Measurements from ENCODE around the gene MYLK.

The MYLK gene

DNA sequence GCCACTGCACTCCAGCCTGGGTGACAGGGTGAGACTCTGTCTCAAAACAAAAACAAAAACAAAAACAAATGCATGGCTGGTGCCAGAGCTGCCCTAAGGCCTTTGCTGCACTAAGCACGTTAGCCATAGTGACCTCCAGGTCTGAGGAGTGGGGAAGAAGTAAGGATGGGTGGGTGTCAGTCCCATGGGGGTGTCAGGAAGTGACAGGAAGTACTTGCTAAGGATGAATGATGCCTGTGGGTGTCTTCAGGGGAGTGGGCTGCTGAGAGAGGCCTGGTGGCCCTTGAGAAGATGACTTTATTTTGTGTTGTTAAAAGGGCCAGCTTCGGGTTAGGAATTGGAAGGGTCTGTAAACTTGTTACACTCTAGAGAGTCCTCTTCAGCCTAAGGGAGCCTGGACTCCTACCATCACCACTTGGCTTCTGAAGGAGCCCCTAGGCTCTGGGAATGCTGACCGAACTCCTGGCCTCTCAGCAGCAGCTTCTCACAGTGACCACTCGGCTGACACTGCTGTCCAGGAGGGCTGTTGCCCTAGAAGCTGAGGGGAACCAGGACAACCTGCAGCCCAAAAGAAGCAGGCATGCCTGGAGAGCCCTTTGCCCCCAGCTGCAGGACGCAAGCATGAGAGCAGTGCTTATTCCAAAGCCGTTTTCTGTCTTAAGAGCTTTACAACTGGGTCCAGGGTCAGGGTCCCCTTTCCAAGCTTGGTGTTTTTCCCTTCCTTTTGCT, 116.4 kb downstream of the MYLK start:
- DNase-seq: no peak

DNA sequence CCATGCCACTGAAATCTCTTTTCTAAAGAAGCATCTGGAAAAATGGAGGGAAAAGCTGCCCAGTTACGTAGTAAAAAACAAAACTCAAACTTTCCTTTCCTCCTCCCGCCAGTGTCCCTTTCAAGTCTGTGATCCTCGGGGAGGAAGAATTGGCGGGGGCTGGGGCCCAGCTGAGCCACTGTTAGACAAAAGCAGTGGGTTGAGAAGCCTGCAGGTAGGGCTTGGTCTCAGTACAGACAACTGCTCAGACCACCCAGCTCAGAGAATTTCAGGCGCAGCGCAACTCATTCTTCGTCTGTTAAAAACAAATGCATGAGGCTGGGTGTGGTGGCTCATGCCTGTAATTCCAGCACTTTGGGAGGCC, 117.1 kb downstream of the MYLK start:
- no peak for DNase-seq

DNA sequence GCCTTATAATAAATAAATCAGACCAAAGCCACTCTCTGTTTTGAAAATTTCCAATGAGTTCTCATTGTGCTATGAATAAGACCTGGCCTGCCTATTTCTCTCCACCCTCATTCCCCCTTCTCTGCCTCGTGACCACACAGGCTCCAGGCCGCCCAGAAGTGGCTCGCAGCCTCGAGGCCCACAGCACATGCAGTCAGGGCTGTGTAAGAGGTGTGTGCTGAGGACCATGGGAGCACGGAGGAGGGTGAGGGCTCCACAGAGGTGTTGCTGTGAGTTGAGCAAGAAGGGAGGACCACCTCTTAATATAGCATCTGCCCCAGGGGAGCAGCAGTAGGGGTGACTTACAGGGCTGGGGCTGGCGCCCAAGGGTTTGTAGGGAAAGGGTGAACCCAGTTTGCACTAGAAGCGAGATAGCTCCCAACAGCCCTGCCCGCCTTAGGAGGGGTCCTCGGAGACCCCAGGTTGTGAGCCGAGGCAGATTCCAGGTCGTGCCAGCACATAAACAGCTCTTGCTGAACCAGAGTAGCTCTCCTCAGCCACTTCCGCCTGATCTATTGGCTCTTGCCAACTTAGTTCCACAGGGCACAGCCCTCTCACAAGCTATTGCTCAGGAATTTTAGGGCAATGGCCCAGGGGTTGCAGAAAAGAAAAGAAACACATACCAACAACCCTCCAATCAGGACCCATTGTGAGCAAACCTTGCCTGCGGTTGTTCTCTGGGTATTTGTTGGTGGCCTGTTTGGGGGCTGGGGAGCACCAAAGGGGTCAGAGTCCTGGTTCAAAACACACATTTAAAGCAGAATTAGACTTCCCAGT, 117.7 kb downstream of the MYLK start:
- DNase-seq: no peak

DNA sequence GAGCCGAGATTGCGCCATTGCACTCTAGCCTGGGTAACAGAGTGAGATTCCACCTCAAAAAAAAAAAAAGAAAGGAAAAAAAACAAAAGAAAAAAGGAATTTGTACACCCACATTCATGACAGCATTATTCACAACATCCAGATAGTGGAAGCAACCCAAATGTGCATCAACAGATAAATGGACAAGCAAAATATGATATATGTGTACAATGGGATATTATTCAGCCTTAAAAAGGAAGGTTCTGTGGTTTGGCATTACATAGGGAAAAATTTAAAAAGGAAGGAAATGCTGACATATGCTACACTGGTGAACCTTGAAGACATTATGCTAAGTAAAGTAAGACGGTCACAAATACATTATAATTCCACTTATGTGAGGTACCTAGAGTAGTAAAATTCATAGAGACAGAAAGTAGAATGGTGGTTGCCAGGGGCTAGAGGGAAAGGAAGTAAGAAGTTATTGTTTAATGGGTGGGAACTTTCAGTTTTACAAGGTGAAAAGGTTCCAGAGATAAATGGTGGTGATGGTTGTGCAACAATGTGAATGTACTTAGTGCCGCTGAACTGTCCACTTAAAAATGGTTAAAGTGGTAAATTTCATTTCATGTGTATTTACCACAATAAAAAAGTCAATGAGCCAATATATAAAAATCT, 118.5 kb downstream of the MYLK start:
- DNase-seq: no peak

DNA sequence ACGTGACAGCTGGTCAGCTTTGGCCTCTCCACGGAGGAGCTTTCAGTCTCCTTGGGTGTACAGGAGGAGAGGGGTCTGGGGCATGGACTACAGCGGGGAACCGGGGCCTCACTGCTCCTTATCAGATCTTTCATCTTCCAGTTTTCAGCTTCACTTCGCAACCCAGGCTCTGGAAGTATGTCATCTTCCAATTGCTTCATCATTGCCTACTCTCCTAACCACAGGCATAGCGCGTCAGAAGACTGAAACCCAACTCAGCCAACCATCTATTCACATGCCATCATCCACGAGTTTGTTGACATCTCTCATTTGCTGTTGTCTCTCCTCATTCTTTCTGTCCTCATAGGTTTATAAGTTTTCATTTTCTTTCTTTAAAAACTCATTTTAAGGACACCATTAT, 119.5 kb downstream of the MYLK start:
- no peak for DNase-seq

DNA sequence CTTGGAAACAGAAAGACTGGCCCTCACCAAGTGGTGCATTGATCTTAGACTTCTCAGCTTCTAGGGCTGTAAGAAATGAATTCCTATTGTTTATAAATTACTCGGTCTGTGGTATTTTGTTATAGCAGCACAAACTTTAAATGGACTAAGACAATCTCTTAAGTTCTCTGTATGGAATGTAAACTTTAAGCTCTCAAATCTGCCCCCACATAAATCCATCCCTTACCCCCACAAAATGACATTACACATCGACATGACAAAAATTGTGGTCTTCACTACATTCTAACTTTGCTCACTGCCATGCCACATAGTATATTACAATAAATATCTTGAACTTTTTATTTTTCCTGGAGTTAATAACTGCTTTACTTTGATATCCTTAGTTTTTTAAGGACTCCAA, 121.3 kb downstream of the MYLK start:
- no peak for DNase-seq

DNA sequence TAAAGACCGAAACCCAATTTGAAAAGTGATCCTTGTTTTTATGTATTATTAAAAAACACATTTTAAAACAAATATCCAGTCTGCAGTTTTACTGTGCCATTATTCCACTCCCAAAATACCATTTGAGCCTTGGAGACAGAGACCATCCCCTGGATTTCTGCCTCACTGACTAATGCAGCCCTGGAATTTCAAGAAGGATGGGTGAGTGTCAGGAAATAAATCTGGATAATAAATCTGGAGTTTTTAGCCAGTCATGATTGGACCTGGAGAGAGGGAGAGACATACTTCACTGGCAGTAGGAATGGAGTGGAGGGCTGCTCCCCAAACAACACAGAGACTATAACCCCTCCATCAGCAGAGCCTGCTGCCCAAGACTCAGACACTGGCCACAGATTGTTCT, 123.3 kb downstream of the MYLK start:
- DNase-seq: no peak

DNA sequence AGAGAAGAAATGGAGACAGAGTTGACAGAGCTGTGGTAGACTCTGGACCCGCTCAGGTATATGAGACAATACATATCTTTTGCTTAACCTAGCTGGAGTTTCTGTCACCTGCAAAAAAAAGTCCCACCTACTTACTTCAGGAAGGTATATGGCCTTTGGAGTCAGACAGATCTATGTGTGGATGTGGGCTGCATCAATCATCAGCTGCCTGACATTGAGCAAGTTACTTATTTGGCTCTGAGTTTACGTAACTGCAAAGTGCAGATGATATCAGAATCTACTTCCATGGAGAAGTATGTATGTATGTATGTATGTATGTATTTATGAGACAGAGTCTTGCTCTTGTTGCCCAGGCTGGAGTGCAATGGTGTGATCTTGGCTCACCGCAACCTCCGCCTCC, 124.3 kb downstream of the MYLK start:
- no peak for DNase-seq

DNA sequence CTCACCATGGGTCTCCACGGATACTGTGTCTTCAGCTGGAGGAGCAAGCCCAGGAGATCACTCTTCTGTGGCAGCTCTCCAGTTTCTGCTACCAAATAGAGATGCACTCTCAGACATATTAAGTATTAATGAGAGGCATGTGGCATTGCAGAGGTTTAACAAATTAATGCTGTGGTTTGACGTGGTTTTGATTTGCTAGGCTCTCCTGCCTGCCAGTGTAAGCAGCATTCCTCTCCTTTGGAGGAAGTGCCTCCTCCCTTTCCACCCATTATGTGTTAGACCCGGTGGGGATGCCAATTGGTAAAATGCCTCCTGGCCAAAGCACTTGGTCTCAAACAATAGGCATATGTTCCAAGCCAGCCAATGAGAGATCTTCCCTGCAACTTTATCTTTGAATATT, 124.8 kb downstream of the MYLK start:
- no peak for DNase-seq

DNA sequence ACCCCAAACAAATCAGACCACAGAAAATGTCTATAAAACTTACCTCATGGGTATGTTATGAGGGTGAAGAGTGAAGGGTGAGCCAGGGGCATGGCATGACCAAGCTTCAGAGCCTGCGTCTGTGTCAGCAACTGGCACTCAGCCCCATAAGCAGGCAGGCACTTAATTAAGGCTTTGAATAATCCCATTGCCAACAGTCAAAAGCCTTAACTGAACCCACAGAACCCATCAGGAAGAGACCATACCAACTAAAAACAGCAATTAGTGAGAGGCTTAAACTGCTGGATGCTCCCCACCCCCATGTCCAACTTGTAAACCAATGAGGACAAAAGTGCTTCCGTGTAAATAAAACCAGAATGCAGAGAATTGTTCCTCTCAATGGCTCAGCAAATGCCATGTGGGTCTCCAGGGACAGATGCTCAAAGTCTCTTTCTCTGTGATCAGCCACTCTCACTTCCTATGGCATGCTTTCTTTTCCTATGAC, 126.0 kb downstream of the MYLK start:
- no peak for DNase-seq

DNA sequence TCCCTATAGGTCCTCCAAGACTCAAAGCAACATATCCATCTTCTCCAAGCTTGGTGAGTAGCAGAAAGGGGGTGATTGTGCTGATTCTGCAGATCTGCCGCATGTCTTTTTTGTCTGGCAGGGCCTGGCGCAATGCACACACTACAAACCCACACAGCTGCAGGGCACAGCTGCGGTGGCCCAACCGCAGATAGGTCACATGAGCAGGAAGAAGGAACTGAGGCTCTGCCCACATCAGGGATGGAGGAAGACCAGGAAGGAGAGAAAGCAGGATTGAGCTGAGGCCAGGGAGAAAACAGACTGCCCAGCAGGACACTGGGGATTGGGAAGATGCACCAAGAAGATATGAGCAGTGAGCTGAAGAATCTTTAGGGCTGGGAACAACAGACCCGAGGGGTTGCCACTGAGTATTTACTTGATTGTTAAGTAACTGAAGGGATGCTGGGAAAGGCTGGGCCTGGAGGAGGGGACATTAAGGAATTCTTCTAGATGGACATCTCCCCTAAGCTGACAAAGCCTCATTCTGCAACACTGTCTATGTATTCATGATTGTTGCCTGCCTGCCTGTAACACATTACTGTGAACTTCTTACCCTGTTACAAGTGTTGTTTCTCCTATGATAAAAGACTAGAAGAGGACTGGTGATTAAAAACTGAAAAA, 126.7 kb downstream of the MYLK start:
- DNase-seq: no peak

DNA sequence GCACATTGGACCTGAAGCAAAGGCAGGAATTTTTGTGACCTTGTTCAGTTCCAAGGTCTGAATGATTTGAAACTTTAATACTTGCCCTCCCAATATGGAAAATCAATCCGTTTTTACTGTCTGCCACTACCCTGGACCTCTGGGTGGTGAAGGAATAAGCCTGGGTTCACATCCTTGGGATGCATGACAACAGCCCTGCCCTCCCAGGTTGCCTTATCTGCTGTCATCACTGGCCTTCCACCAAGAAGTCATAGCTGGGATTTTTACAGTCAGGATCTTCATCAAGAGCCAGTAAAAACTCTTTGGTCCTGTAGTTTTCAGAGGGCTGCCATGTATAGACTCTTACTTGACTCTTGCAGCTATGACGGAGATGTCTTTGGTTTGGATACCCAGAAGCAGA, 128.6 kb downstream of the MYLK start:
- no peak for DNase-seq

DNA sequence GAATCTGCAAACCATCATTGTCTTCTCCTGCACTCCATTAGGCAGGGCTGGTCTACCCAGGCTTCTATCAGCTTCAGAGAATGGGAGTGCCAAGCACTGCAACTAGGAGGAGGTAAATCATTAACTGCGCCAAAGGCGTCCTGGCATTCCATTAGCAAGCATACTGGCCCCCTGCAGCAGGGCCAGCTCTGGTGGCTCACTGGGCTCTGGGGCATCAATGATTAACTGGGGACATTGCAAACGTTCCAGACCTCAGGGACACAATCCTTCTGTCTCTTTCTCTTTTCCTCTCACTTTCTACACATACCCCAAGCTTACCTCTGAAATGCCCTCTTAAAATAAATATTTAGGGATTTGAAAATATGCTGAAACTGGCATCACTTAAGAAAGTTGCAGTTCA, 129.0 kb downstream of the MYLK start:
- DNase-seq: no peak

DNA sequence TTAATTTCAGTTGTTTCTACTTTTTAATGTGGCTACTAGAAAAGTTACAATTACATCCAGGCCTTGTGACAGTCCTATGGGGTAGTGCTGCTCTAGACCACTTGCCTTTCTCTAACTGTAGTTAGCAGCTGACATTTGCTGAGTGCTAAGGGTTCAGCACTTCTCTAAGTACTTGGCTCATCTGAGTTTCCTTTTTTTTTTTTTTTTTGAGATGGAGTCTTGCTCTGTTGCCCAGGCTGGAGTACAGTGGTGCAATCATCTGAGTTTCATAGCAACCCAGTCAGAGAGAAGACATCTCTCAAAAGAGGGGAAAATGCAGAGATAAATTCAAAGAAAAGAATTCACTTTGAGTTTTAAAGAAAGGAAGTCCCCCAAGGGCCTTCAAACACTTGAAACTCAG, 130.8 kb downstream of the MYLK start:
- DNase-seq: no peak

DNA sequence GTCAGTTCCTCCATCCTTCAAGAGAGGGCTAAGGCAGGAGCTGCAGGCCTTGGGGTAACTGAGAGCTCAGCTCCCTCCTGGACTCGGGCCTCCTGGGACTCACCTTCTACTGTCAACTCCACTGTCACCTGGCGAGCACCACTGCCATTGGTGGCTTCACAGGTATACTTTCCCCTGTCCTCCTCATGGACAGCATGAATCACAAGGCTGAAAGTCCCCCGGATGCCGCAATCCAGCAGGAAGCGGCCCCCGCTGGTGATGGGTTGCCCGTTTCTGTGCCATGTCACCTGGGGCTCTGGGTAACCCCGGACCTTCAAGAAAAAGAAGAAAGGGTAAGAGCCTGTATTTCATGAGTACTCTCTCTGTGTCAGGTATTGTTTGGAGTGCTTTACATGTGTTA, 131.9 kb downstream of the MYLK start:
- no peak for DNase-seq

DNA sequence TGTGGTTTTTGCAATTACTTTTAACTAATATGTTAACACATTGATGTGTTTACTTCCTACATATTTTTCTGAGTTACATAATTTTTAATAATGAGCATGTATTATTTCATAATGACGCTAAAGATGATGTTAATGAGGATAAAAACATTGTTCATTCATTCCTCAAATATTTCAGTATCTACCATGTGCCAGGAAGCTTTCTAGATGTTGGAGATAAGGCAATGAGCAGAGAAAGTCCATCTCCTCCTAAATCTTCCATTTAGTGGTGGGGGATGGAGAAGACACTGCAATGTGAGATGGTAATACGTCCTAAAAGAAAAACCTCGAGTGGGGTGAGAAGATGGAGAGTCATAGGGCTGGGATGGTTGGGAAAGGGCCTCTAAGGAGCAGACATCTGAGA, 132.7 kb downstream of the MYLK start:
- DNase-seq: no peak

DNA sequence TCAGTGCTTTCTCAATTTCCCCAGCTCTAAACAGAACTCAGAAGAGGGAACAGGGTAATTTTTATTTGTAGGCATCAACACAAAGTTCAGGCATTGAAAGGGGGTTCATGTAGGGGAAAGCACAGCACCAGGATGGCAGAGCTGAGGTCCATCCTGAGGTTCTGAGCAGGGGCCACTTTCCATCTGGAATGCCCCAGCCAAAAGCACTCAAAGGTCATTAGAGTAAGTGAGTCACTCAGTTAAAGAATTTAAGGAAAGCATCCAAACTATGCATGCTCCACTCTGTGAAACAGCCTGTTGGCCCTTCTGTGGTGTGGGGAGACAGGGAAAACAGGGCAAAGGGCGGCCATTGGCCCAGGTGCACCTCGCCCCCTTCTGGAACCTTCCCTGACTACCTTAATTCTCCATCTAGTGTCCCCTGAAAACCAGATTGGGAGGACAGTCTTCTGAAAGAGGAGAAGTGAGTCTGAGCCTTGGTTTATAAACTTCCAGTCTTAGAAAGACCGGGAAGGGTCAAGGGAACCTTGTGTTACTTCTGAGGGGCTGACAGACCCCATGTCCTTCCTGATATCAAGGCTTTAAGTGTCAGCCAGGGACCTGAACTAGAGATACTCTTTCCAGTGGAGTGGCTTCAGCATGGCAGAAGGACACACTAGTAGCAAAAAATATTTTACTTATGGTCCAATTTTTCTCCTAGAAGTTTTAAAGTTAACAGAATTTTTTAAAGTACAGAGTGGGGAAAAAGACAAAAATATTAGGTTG, 133.3 kb downstream of the MYLK start:
- DNase-seq: no peak

DNA sequence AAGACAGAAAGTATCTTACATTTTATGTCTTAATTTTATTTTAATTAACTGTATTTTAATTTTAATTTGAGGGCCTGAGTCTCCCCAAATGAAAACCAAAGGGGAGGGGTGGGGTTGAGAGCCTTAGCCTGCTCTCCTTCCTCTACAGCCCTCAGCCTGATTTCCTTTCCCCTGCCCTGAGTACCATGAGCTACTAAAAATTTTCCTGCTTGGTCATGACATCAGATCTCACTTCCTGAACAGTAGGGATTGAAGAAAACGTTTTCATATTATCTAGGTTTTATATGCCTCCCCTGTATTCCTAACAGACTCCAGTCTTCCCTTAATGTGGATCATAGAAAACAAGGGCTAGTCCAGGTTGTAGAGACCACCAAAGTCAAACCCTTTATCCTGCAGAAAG, 133.9 kb downstream of the MYLK start:
- no peak for DNase-seq

DNA sequence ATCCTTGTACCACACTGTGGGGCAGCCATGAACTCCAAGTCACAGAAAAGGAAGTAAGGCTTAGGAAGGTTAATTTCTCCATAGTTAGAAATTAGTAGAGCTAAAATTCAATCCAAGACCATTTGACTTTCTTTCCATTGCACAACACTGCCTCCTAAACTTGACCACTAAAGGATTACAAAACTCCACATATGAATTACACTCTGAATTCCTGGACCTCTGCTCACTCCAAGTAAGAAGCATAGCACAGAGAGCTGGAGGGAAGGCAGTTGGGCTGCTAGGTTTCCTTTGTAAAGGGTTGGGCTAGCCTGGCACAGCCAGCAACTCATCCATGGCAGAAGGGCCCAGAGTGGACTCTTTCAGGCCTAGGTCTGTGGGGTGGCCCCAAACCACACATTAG, 134.4 kb downstream of the MYLK start:
- no peak for DNase-seq

DNA sequence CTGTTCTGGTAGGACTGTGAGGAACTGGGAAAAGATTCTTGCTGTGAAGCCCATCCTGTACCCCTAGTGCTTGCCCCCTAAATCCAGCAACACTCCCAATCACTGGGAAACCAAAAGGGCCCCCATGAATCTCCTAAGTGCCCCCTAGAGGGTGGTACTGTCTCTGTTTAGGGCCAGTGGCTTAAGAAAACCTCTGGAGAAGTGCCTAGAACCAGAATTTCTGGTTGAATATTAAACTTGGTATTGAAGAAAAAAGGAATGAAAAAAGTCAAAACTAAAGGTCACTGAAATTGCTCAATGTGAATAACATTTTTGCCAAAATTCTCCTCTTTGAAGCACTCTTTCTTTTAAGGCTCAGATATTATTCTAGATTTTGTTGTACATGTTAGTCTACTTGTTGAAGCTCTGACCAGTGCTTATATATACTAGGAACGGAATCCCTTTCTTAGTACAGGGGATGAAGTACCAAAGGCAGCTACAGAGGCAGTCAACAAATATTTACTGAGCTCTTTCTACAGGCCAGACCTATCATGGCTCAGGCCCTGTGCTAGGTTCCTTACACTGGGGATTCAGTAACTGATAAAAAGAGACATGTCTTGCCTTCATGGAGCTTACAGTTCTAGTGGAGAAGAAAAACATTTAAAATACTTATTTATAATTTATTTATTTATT, 138.8 kb downstream of the MYLK start:
- DNase-seq: no peak

DNA sequence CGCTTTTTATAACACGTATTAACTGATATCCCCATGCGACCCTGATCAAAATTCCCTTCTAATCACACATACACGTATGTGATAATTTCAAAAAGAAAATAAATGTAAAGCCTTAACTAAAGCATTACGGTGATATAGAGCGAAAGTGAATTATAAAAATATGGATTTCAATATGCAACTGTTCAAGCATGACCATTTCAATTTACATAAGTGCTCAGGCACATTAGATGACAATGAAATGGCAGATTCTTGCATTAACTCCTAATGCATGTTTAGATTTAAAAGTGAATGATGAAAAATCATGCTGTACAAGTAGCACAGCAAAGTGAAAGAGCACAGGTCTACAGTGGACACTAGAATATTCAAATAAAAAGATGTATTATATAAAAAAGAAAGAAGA, 140.1 kb downstream of the MYLK start:
- DNase-seq: no peak

DNA sequence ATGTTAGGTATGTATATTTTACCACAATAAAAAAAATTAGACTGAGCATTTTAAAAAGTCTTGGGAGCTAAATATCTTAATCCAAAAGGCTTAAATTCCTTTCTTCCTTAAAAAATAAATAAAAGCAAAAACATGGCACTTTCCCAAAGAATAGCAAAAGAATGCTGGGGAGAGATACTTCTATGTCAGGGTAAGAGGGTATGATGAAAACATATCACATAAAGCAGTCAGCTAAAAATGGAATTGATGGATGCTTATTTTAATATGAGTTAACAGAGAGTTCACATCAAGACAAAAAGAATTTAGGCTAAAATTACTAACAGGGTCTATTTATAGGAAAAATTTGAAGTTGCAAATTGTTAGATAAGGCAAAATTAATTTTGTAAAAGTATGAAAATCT, 141.0 kb downstream of the MYLK start:
- no peak for DNase-seq
